Amygdala (tissue), 56 donors: Measurements from ENCODE around the gene ABHD17C.
A peak's percentile ranks its signal among the peaks of the same experiment; 100 is the strongest.

Experiments used
- DNase-seq, 56 donors: peaks; one replicate each; lab custom pipeline; 2025; lab: John Stamatoyannopoulos, UW

ABHD17C gene

GRCh38 chr15:80685628-80686027 lies 9.5 kb upstream of the ABHD17C start:
- no peak for DNase-seq

- no peak for DNase-seq
Measured at GRCh38 chr15:80689294-80689693, 5.8 kb upstream of the ABHD17C start.

DNA sequence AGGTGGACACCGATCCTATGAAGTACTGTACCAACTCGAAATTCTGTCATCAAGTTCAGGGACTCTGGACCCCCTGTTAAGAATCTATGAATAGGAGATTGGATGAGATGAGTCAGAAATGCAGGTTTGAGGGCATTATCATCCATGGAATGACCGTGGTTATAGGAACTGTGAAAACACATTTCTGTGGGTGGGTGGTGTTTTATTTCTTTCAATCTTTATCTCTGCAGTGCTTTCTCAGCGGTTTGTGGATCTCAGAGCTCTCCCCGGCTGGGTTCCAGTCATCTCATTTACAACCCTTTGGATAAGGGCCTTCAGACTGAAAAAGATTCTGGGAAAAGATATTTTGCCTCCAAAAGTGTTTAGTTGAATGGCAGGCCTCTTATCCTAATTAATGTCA lies 5.4 kb upstream of the ABHD17C start:
- no peak for DNase-seq

GRCh38 chr15:80691575-80691974 lies 3.5 kb upstream of the ABHD17C start:
- no peak for DNase-seq

DNA sequence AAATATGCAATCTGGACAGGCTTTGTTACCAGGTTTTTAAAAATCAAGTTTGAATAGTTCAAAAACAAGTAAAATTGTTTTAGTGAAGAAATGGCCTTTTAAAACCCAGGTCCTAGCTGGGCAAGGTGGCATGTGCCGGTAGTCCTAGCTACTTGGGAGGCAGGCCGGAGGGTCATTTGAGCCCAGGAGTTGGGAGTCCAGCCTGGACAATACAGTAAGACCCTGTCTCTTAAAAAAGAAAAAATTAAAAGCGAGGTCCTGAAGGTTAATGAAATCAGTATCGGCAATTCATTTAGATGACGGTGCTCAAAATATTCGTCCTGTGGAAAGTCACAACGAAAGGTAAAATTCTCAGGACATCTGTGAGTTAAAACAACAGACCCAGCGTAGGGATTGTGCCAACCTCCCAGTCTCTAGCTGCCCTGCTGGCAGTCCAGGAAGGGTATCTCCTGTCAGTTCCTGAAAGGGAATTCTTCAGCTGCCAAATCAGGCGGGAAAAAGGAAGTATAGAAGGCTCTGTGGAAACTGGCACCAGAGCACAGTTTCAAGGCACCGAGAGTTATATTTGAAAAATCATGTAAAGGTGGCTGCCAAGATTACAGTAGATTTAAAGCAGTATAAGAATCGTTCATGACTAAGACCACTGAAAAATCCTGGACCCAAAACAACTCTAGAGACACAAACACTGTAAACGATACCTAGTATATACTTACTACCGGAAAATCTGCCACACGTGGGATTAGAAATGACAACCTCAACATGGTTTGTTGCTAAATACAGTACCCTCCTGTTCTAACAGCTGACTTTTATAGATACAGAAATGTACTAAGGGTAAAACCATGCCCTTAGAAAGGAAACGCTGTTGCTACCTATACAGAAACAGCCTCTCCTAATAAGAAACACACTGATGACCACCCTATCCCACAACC lies 1.2 kb upstream of the ABHD17C start:
- peak in 1 of 56 donors; percentile 2 for DNase-seq

- DNase-seq, result peak in 6 of 56 donors; percentile 7 to 54 (median 32)
Measured at GRCh38 chr15:80694611-80695098, 455 bp upstream of the ABHD17C start.

- peak in 1 of 56 donors; percentile 42 for DNase-seq
Measured at GRCh38 chr15:80695911-80696661, 976 bp downstream of the ABHD17C start.

- no peak for DNase-seq
Measured at GRCh38 chr15:80697075-80697685, 2.1 kb downstream of the ABHD17C start.

DNA sequence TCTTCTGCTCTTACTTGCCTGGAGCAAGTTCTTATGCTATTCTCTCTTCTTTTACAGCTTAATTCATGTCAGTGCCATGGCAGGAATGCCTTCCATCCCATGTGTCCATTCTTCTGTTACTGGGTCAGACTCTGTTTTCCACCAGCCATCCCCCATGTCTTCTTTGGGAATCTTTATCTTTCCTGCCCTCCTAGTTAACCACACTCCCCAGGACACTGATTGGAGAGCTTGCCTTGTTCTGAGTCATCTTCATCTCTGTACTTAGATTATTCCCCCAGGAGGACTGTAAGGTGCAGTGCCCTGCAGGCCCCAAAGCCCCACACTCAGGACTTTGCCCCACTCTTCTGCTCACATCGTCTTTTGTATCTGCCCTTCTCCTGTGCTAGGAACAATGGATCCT lies 3.6 kb downstream of the ABHD17C start:
- DNase-seq, result no peak

- peak in 2 of 56 donors; percentile 11 to 25 for DNase-seq
Measured at GRCh38 chr15:80699981-80700380, 4.9 kb downstream of the ABHD17C start.

DNA sequence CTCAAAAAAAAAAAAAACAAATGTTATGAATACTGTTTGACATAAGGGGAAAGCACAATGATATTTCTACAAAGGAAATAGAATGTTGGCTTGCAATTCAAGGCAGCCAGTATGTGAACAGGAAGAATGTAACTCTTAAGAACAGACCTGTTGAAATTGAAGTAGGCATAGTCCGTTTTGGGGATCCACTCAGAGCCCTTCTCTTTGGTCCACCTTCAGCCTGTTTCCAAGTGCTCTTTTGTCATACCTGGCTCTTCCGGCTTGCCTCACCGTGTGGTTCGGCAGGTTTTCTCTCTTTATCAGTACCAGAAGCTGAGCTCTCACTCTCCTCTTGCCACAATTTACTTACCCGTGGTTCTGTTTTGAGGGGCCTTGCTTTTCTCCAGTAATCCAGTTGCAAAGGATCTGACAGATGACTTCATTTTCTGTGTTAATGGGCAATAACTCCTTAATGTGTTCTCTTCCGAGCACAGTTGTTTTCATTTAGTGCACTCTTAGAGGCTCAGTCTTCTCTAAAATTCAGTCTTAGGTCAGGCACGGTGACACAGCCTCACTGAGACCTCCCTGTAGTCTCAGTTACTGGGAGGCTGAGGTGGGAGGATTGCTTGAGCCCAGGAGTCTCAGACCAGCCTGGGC lies 6.7 kb downstream of the ABHD17C start:
- no peak for DNase-seq

GRCh38 chr15:80703081-80703480 lies 8.0 kb downstream of the ABHD17C start:
- no peak for DNase-seq

DNA sequence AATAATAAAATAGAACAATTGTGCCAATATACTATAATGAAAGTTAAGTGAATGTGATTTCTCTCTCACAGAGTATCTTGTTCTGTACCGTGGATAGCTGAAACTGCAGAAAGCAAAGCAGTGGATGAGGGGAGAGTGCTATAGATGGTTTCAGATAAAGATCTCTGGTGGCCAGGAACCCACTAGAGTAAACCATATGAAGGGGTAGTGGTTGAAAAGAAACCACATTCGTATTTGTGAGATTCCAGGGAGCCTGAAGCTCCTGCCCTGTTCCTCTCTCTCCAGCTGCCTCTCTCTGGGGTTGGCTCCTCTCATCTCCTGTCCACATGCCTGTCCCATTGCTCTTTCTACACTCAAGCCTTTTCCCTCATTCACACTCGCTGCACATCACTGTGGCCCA lies 8.9 kb downstream of the ABHD17C start:
- DNase-seq, result no peak

- DNase-seq, result no peak
Measured at GRCh38 chr15:80706161-80706560, 11.1 kb downstream of the ABHD17C start.

DNA sequence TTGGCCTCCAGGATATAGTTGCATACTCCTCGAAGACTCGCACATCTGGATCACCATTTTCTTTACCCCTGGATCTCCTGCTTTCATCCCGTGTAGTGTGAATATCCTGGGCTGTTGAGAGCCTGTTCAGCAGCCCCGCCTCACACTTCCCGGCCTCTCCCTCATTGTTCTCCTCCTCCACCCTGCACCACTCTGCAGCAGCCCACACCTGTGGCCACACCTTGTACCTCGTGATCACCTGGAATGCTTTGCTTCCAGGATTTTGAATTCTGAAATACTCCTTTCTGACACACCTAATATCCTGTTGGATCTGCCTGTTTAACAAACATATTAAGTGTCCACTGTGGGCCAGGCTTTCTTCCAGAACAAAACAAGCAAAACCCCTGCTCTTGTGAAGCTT lies 14.4 kb downstream of the ABHD17C start:
- no peak for DNase-seq

GRCh38 chr15:80710635-80711554 lies 15.8 kb downstream of the ABHD17C start:
- no peak for DNase-seq

- DNase-seq, result no peak
Measured at GRCh38 chr15:80711886-80712285, 16.8 kb downstream of the ABHD17C start.

DNA sequence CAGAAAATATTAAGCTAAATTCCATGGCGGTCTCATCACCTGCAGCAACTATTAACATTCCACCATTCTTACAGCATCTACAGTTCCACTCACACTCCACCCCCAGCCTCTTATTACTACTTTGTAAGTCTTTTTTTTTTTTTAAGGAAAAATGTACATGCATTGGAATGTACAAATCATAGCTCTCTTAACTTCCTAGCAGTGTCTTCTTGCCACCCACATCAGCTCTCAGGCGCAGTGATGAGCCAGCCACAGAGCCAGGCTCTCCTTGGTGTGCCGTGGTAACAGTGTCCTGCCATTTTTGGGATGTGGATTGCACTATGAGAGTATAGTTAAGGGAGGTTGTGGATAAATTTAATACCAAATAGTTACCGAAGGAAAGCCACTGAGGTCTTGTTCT lies 17.8 kb downstream of the ABHD17C start:
- no peak for DNase-seq

GRCh38 chr15:80721476-80721875 lies 26.4 kb downstream of the ABHD17C start:
- no peak for DNase-seq
